ENCODE results near the gene HPSE2.

DNA sequence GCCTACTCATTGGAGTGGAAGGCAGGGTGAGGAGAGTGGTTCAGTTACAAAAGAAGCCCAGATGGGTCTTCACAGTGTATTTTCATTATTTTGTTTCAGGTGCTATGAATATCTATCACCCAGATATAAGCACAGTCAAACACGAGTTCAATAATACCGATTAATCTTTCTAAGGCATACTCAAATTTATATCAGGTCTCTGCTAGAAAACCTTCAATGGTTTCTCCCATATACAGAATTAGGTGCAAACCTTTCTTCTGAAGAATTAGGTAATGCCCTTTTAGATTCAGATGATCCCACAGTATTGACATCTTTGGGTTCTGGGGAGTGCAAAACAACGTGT lies 774.2 kb downstream of the HPSE2 start:
- TF ChIP-seq, protein P1, sequence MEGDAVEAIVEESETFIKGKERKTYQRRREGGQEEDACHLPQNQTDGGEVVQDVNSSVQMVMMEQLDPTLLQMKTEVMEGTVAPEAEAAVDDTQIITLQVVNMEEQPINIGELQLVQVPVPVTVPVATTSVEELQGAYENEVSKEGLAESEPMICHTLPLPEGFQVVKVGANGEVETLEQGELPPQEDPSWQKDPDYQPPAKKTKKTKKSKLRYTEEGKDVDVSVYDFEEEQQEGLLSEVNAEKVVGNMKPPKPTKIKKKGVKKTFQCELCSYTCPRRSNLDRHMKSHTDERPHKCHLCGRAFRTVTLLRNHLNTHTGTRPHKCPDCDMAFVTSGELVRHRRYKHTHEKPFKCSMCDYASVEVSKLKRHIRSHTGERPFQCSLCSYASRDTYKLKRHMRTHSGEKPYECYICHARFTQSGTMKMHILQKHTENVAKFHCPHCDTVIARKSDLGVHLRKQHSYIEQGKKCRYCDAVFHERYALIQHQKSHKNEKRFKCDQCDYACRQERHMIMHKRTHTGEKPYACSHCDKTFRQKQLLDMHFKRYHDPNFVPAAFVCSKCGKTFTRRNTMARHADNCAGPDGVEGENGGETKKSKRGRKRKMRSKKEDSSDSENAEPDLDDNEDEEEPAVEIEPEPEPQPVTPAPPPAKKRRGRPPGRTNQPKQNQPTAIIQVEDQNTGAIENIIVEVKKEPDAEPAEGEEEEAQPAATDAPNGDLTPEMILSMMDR (conservative IDR thresholded peaks at IDR 0.05), result no peak
- no peak for TF ChIP-seq EZH2 (IDR thresholded peaks at IDR 0.05; ENCODE audit: low read depth)

Measured in PC-9 (cell line).